Measurements from ENCODE around the gene MGAT5. TPM values are rescaled to one million over a fixed set of nuclear protein-coding genes. Genes with fewer than 3 reads are reported as not detected.

The MGAT5 gene
- total and polyA plus RNA-seq, 4 donors, result 3.6 to 53.7 (median 31.3) TPM

- H3K27ac ChIP-seq (ENCODE audit: low read depth in 1 of 2, low read length in 1 of 2), result no peak overlapping the region
- no peak for ATAC-seq (ENCODE audit: insufficient read depth, low FRiP score)
- H3K9ac ChIP-seq (ENCODE audit: insufficient read depth in 1 of 2, low read length in 2 of 2), result no peak overlapping the region
- TF ChIP-seq CTCF (IDR thresholded peaks at IDR 0.05; ENCODE audit: control extremely low read depth, extremely low read depth), result no peak
- H3K4me3 ChIP-seq, result no peak overlapping the region
- 92% methylated on average over 3 of the region's 3 CpGs for WGBS, 2 donors
- H3K9me3 ChIP-seq (ENCODE audit: control insufficient read depth in 4 of 4, insufficient read depth in 3 of 4, low read length in 3 of 4), result no peaks in the 10 kb centered on the region
- no peak for DNase-seq
- peaks cover under 1 to 22% (median 10%) of the 10 kb centered on the region in 5 donors for H3K4me1 ChIP-seq (ENCODE audit: control insufficient read depth in 5 of 5, insufficient read depth in 5 of 5, low read length in 5 of 5)
- H3K27me3 ChIP-seq (ENCODE audit: control insufficient read depth in 3 of 3, insufficient read depth in 3 of 3, low read length in 2 of 3), result no peaks in the 10 kb centered on the region
- H3K36me3 ChIP-seq (ENCODE audit: control insufficient read depth in 4 of 4, insufficient read depth in 4 of 4, low read length in 4 of 4), result no peaks in the 10 kb centered on the region
These were observed 54.9 kb downstream of the MGAT5 start for GRCh38 chr2:134308474-134309385.

GRCh38 chr2:134310107-134311079 lies 56.5 kb downstream of the MGAT5 start:
- TF ChIP-seq CTCF (IDR thresholded peaks at IDR 0.05; ENCODE audit: control extremely low read depth, extremely low read depth), result no peak
- DNase-seq (no peak), ATAC-seq (ENCODE audit: insufficient read depth, low FRiP score) (no peak)
- no peaks in the 10 kb centered on the region for H3K9me3 ChIP-seq (ENCODE audit: control insufficient read depth in 4 of 4, insufficient read depth in 3 of 4, low read length in 3 of 4)
- WGBS, 2 donors, result 80 to 84% methylated on average over 3 of the region's 3 CpGs
- no peak overlapping the region for H3K27ac ChIP-seq (ENCODE audit: low read depth in 1 of 2, low read length in 1 of 2)
- H3K36me3 ChIP-seq (ENCODE audit: control insufficient read depth in 4 of 4, insufficient read depth in 4 of 4, low read length in 4 of 4), result no peaks in the 10 kb centered on the region
- H3K4me3 ChIP-seq, result no peak overlapping the region
- no peak overlapping the region for H3K9ac ChIP-seq (ENCODE audit: insufficient read depth in 1 of 2, low read length in 2 of 2)
- H3K4me1 ChIP-seq (ENCODE audit: control insufficient read depth in 5 of 5, insufficient read depth in 5 of 5, low read length in 5 of 5), result peaks cover 9 to 32% (median 21%) of the 10 kb centered on the region in 5 donors
- no peaks in the 10 kb centered on the region for H3K27me3 ChIP-seq (ENCODE audit: control insufficient read depth in 3 of 3, insufficient read depth in 3 of 3, low read length in 2 of 3)

DNA sequence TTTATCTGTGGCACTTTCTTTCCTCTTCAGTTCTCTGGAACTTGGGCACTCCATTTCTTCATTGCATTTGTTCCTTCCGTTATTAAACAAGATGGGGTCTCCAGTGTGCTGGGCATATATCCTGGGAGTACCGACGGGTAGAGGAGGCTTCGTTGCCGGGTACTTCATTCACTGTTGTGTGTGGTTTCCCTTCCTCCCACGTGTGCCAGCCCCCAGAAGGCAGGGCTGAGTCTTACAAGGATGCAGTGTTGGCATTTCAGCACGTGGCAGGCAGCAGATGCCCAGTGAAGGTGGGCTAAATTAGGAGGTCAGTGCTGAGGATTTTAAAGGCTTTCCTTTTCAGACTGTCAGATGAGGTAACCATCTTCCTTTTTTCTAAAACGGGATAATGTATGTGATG lies 58.6 kb downstream of the MGAT5 start:
- peak overlapping the region in 1 of 2 donors; percentile 38 for H3K27ac ChIP-seq (ENCODE audit: low read depth in 1 of 2, low read length in 1 of 2)
- no peak for ATAC-seq (ENCODE audit: insufficient read depth, low FRiP score)

More for the DNA sequence above, 58.6 kb downstream of the MGAT5 start:
- Histone ChIP-seq H3K36me3 (ENCODE audit: control insufficient read depth in 4 of 4, insufficient read depth in 4 of 4, low read length in 4 of 4) (peaks cover 0 to under 1% (median 0%) of the 10 kb centered on the region in 4 donors), H3K9ac (ENCODE audit: insufficient read depth in 1 of 2, low read length in 2 of 2) (no peak overlapping the region), H3K27me3 (ENCODE audit: control insufficient read depth in 3 of 3, insufficient read depth in 3 of 3, low read length in 2 of 3) (no peaks in the 10 kb centered on the region), H3K4me1 (ENCODE audit: control insufficient read depth in 5 of 5, insufficient read depth in 5 of 5, low read length in 5 of 5) (peaks cover 9 to 31% (median 23%) of the 10 kb centered on the region in 5 donors), H3K9me3 (ENCODE audit: control insufficient read depth in 4 of 4, insufficient read depth in 3 of 4, low read length in 3 of 4) (no peaks in the 10 kb centered on the region), H3K4me3 (no peak overlapping the region)
- WGBS, 2 donors, result 32 to 61% methylated on average over 8 of the region's 8 CpGs
- DNase-seq, result no peak
- no peak for TF ChIP-seq CTCF (IDR thresholded peaks at IDR 0.05; ENCODE audit: control extremely low read depth, extremely low read depth)
